Inflammatory macrophage (primary cell): Measurements from ENCODE around the gene KCNMA1.
A peak's percentile ranks its signal among the peaks of the same experiment; 100 is the strongest.

Experiments
- DNase-seq, 2 donors: peaks; one replicate each; pipeline ENCODE4 v3.0.0-alpha.2; 2020 to 2022

KCNMA1 gene

GRCh38 chr10:77291596-77292505 is 345.8 kb downstream of the KCNMA1 start:
- no peak for DNase-seq

GRCh38 chr10:77290528-77291155 is 347.0 kb downstream of the KCNMA1 start:
- DNase-seq = peak; percentile 11 to 36

GRCh38 chr10:77289790-77290189 is 347.8 kb downstream of the KCNMA1 start:
- DNase-seq = no peak

GRCh38 chr10:77289027-77289501 is 348.5 kb downstream of the KCNMA1 start:
- DNase-seq = no peak

- DNase-seq = no peak
Measured at GRCh38 chr10:77287647-77288120, 349.9 kb downstream of the KCNMA1 start.

GRCh38 chr10:77286531-77287508 is 350.8 kb downstream of the KCNMA1 start:
- DNase-seq = no peak

- no peak for DNase-seq
Measured at GRCh38 chr10:77285529-77286182, 352.0 kb downstream of the KCNMA1 start.

GRCh38 chr10:77284797-77285196 is 352.8 kb downstream of the KCNMA1 start:
- no peak for DNase-seq

- DNase-seq = no peak
Measured at GRCh38 chr10:77283326-77283725, 354.3 kb downstream of the KCNMA1 start.

- no peak for DNase-seq
Measured at GRCh38 chr10:77282163-77282562, 355.4 kb downstream of the KCNMA1 start.

- no peak for DNase-seq
Measured at GRCh38 chr10:77281719-77282118, 355.9 kb downstream of the KCNMA1 start.

GRCh38 chr10:77279207-77279606 is 358.4 kb downstream of the KCNMA1 start:
- no peak for DNase-seq

GRCh38 chr10:77274046-77274795 is 363.4 kb downstream of the KCNMA1 start:
- no peak for DNase-seq

- DNase-seq = no peak
Measured at GRCh38 chr10:77269163-77269562, 368.4 kb downstream of the KCNMA1 start.

GRCh38 chr10:77268721-77269120 is 368.9 kb downstream of the KCNMA1 start:
- no peak for DNase-seq

GRCh38 chr10:77267703-77268675 is 369.6 kb downstream of the KCNMA1 start:
- no peak for DNase-seq

GRCh38 chr10:77266242-77266641 is 371.4 kb downstream of the KCNMA1 start:
- no peak for DNase-seq

GRCh38 chr10:77264527-77264926 is 373.1 kb downstream of the KCNMA1 start:
- no peak for DNase-seq

- DNase-seq = no peak
Measured at GRCh38 chr10:77264107-77264506, 373.5 kb downstream of the KCNMA1 start.

GRCh38 chr10:77263700-77264099 is 373.9 kb downstream of the KCNMA1 start:
- no peak for DNase-seq
